ENCODE measurements around the gene EEIG1. TPM values are rescaled to one million over a fixed set of nuclear protein-coding genes. Genes with fewer than 3 reads are reported as not detected.

Gene EEIG1
- total RNA-seq, 2 donors from 2014 or later = 59.2 to 75.1 TPM

GRCh38 chr9:128009639-128010038, 28.9 kb upstream of the EEIG1 start:
- Mint-ChIP-seq H3K27ac (no peak overlapping the region), H3K27me3 (ENCODE audit: low read depth) (no peaks in the 10 kb centered on the region), H3K36me3 (ENCODE audit: insufficient read depth in 2 of 2) (peaks cover 5% of the 10 kb centered on the region in 2 donors), H3K4me3 (peak overlapping the region in 1 of 2 donors; percentile 33), H3K4me1 (ENCODE audit: low read depth) (peaks cover 39% of the 10 kb centered on the region), H3K9me3 (peaks cover 0 to 3% of the 10 kb centered on the region in 2 donors)
- ATAC-seq (replicated peaks in 1 of 2) (no peak), DNase-seq (no peak)

GRCh38 chr9:128008171-128008570, 27.4 kb upstream of the EEIG1 start:
- no peak for DNase-seq
- peak overlapping the region; percentile 85 for H3K27ac Mint-ChIP-seq
- peaks cover 0 to 3% of the 10 kb centered on the region in 2 donors for H3K9me3 Mint-ChIP-seq
- H3K27me3 Mint-ChIP-seq (ENCODE audit: low read depth) = no peaks in the 10 kb centered on the region
- H3K4me1 Mint-ChIP-seq (ENCODE audit: low read depth) = peaks cover 40% of the 10 kb centered on the region
- peaks cover 5% of the 10 kb centered on the region in 2 donors for H3K36me3 Mint-ChIP-seq (ENCODE audit: insufficient read depth in 2 of 2)
- H3K4me3 Mint-ChIP-seq = peak overlapping the region; percentile 75 to 91
- ATAC-seq (replicated peaks in 1 of 2) = no peak

GRCh38 chr9:128007566-128008138, 26.9 kb upstream of the EEIG1 start:
- DNase-seq (peak; percentile 85 to 87), ATAC-seq (replicated peaks in 1 of 2) (peak; percentile 84 to 89)
- Mint-ChIP-seq H3K27me3 (ENCODE audit: low read depth) (no peaks in the 10 kb centered on the region), H3K9me3 (peaks cover 0 to 3% of the 10 kb centered on the region in 2 donors), H3K4me1 (ENCODE audit: low read depth) (peaks cover 45% of the 10 kb centered on the region), H3K4me3 (peak overlapping the region; percentile 75 to 91), H3K27ac (peak overlapping the region; percentile 85), H3K36me3 (ENCODE audit: insufficient read depth in 2 of 2) (peaks cover 5% of the 10 kb centered on the region in 2 donors)

GRCh38 chr9:128006332-128006996, 25.7 kb upstream of the EEIG1 start:
- Mint-ChIP-seq H3K27me3 (ENCODE audit: low read depth) (no peaks in the 10 kb centered on the region), H3K4me3 (peak overlapping the region; percentile 67 to 73), H3K36me3 (ENCODE audit: insufficient read depth in 2 of 2) (peaks cover 5% of the 10 kb centered on the region in 2 donors), H3K27ac (peak overlapping the region; percentile 24), H3K9me3 (peaks cover 0 to 3% of the 10 kb centered on the region in 2 donors), H3K4me1 (ENCODE audit: low read depth) (peaks cover 46% of the 10 kb centered on the region)
- DNase-seq (peak in 1 of 2 donors; percentile 32), ATAC-seq (replicated peaks in 1 of 2) (peak in 1 of 2 donors; percentile 26)

- peaks cover 5% of the 10 kb centered on the region in 2 donors for H3K36me3 Mint-ChIP-seq (ENCODE audit: insufficient read depth in 2 of 2)
- no peaks in the 10 kb centered on the region for H3K27me3 Mint-ChIP-seq (ENCODE audit: low read depth)
- DNase-seq (no peak), ATAC-seq (replicated peaks in 1 of 2) (no peak)
- H3K4me1 Mint-ChIP-seq (ENCODE audit: low read depth) = peaks cover 46% of the 10 kb centered on the region
- H3K27ac Mint-ChIP-seq = no peak overlapping the region
- peak overlapping the region; percentile 25 to 73 for H3K4me3 Mint-ChIP-seq
- H3K9me3 Mint-ChIP-seq = peaks cover 0 to 3% of the 10 kb centered on the region in 2 donors
These were observed 25.1 kb upstream of the EEIG1 start for GRCh38 chr9:128005923-128006322.

- Mint-ChIP-seq H3K9me3 (peaks cover 0 to 3% of the 10 kb centered on the region in 2 donors), H3K4me1 (ENCODE audit: low read depth) (peaks cover 36% of the 10 kb centered on the region), H3K36me3 (ENCODE audit: insufficient read depth in 2 of 2) (peaks cover 5% of the 10 kb centered on the region in 2 donors), H3K27ac (no peak overlapping the region), H3K4me3 (no peak overlapping the region), H3K27me3 (ENCODE audit: low read depth) (no peaks in the 10 kb centered on the region)
- no peak for ATAC-seq (replicated peaks in 1 of 2)
- DNase-seq = no peak
These were observed 23.3 kb upstream of the EEIG1 start for GRCh38 chr9:128003966-128004604.

- no peak overlapping the region for H3K4me3 Mint-ChIP-seq
- no peak overlapping the region for H3K27ac Mint-ChIP-seq
- peaks cover 0 to 1% of the 10 kb centered on the region in 2 donors for H3K9me3 Mint-ChIP-seq
- H3K4me1 Mint-ChIP-seq (ENCODE audit: low read depth) = peaks cover 26% of the 10 kb centered on the region
- peaks cover 2 to 3% of the 10 kb centered on the region in 2 donors for H3K36me3 Mint-ChIP-seq (ENCODE audit: insufficient read depth in 2 of 2)
- no peaks in the 10 kb centered on the region for H3K27me3 Mint-ChIP-seq (ENCODE audit: low read depth)
- DNase-seq (no peak), ATAC-seq (replicated peaks in 1 of 2) (no peak)
These were observed 22.2 kb upstream of the EEIG1 start for GRCh38 chr9:128002959-128003358.

GRCh38 chr9:128001779-128002298, 21.1 kb upstream of the EEIG1 start:
- Mint-ChIP-seq H3K27ac (no peak overlapping the region), H3K9me3 (no peaks in the 10 kb centered on the region), H3K4me1 (ENCODE audit: low read depth) (peaks cover 18% of the 10 kb centered on the region), H3K27me3 (ENCODE audit: low read depth) (no peaks in the 10 kb centered on the region), H3K36me3 (ENCODE audit: insufficient read depth in 2 of 2) (no peaks in the 10 kb centered on the region), H3K4me3 (no peak overlapping the region)
- ATAC-seq (replicated peaks in 1 of 2) (no peak), DNase-seq (no peak)

- no peaks in the 10 kb centered on the region for H3K27me3 Mint-ChIP-seq (ENCODE audit: low read depth)
- no peaks in the 10 kb centered on the region for H3K36me3 Mint-ChIP-seq (ENCODE audit: insufficient read depth in 2 of 2)
- no peak overlapping the region for H3K27ac Mint-ChIP-seq
- H3K4me3 Mint-ChIP-seq = no peak overlapping the region
- H3K9me3 Mint-ChIP-seq = no peaks in the 10 kb centered on the region
- ATAC-seq (replicated peaks in 1 of 2) (no peak), DNase-seq (no peak)
- H3K4me1 Mint-ChIP-seq (ENCODE audit: low read depth) = peaks cover 12% of the 10 kb centered on the region
These were observed 20.5 kb upstream of the EEIG1 start for GRCh38 chr9:128001151-128001778.

- Mint-ChIP-seq H3K4me1 (ENCODE audit: low read depth) (peaks cover 7% of the 10 kb centered on the region), H3K27me3 (ENCODE audit: low read depth) (no peaks in the 10 kb centered on the region), H3K9me3 (no peaks in the 10 kb centered on the region), H3K36me3 (ENCODE audit: insufficient read depth in 2 of 2) (no peaks in the 10 kb centered on the region), H3K27ac (no peak overlapping the region), H3K4me3 (no peak overlapping the region)
- no peak for ATAC-seq (replicated peaks in 1 of 2)
- DNase-seq = no peak
These were observed 18.7 kb upstream of the EEIG1 start for GRCh38 chr9:127999461-127999860.

GRCh38 chr9:127993721-127994120, 12.9 kb upstream of the EEIG1 start:
- Mint-ChIP-seq H3K36me3 (ENCODE audit: insufficient read depth in 2 of 2) (no peaks in the 10 kb centered on the region), H3K27me3 (ENCODE audit: low read depth) (no peaks in the 10 kb centered on the region), H3K4me3 (no peak overlapping the region), H3K27ac (no peak overlapping the region), H3K4me1 (ENCODE audit: low read depth) (peaks cover 14% of the 10 kb centered on the region), H3K9me3 (no peaks in the 10 kb centered on the region)
- no peak for DNase-seq
- no peak for ATAC-seq (replicated peaks in 1 of 2)

GRCh38 chr9:127991757-127992274, 11.0 kb upstream of the EEIG1 start:
- Mint-ChIP-seq H3K27ac (no peak overlapping the region), H3K36me3 (ENCODE audit: insufficient read depth in 2 of 2) (no peaks in the 10 kb centered on the region), H3K27me3 (ENCODE audit: low read depth) (no peaks in the 10 kb centered on the region), H3K4me3 (no peak overlapping the region), H3K9me3 (no peaks in the 10 kb centered on the region), H3K4me1 (ENCODE audit: low read depth) (peaks cover 14% of the 10 kb centered on the region)
- ATAC-seq (replicated peaks in 1 of 2) (no peak), DNase-seq (no peak)
